ENCODE results near the gene ANKS3. TPM values are rescaled to one million over a fixed set of nuclear protein-coding genes. Genes with fewer than 3 reads are reported as not detected.

The ANKS3 gene
- total and polyA plus RNA-seq, 7 donors = 5.2 to 15.0 (median 9.1) TPM

DNA sequence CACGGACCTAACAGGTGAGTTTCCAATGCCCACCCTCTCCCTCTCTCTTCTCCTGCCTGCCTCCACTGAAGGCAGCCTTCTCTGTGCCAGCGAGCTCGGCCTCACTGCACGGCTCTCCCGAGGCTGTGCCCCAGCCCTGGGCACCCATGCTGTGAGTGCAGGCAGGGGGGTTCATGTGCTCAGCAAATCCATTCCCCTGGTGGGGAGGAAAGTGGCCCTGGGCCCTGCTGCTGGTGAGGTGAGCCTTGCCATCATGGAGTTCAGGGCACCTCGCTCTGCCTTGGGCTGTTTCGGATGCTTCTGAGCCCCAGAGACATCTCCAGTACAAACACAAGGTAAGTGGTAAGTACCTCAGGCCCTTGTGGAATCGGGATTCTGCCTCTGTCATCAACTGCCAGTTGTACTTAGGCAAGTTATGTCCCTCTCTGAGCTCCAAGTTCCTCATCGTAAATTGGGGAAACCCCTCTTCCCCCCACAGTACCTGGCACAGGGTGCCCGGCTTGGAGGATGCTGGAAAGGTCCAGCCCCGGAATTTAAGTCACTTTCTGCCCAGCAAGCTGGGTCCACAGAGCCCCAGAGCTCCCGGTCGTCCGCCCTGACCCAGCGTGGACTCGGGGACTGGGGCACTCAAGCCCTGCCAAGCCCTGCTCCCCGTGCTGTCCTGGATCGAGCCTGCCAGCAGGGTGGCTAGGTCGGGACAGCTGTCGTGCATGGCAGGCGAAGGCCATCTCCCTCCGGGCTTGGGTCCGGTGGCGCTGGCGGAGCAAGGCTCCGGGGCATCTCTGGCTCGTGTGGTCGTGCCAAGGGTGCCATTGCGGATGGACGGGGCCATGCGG, 41.4 kb downstream of the ANKS3 start:
- Histone ChIP-seq H3K9me3 (no peaks in the 10 kb centered on the region), H3K36me3 (ENCODE audit: insufficient read depth in 1 of 2, low read depth in 1 of 2) (peaks cover 0 to 40% of the 10 kb centered on the region in 2 donors), H3K4me1 (peaks cover 19% of the 10 kb centered on the region), H3K27me3 (ENCODE audit: insufficient read depth in 3 of 3, low read length in 2 of 3) (no peaks in the 10 kb centered on the region), H3K4me3 (peak overlapping the region; percentile 92), H3K27ac (peak overlapping the region; percentile 51)
- intact Hi-C loops (cut with DNase I) = loop anchor here in 1 of 2 donors (10.0 kb wide), 1 partner anchor 262 kb away; the partner anchor contains the start of gene SEC14L5
- TF ChIP-seq, protein P1, sequence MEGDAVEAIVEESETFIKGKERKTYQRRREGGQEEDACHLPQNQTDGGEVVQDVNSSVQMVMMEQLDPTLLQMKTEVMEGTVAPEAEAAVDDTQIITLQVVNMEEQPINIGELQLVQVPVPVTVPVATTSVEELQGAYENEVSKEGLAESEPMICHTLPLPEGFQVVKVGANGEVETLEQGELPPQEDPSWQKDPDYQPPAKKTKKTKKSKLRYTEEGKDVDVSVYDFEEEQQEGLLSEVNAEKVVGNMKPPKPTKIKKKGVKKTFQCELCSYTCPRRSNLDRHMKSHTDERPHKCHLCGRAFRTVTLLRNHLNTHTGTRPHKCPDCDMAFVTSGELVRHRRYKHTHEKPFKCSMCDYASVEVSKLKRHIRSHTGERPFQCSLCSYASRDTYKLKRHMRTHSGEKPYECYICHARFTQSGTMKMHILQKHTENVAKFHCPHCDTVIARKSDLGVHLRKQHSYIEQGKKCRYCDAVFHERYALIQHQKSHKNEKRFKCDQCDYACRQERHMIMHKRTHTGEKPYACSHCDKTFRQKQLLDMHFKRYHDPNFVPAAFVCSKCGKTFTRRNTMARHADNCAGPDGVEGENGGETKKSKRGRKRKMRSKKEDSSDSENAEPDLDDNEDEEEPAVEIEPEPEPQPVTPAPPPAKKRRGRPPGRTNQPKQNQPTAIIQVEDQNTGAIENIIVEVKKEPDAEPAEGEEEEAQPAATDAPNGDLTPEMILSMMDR (IDR thresholded peaks at IDR 0.05) = no peak
- peak in 1 of 2 donors; percentile 54 for DNase-seq
- ATAC-seq = peak; percentile 5 to 9 (median 6)
- 12 to 16% (median 14%) methylated on average over 31 of the region's 31 CpGs for WGBS, 3 donors

DNA sequence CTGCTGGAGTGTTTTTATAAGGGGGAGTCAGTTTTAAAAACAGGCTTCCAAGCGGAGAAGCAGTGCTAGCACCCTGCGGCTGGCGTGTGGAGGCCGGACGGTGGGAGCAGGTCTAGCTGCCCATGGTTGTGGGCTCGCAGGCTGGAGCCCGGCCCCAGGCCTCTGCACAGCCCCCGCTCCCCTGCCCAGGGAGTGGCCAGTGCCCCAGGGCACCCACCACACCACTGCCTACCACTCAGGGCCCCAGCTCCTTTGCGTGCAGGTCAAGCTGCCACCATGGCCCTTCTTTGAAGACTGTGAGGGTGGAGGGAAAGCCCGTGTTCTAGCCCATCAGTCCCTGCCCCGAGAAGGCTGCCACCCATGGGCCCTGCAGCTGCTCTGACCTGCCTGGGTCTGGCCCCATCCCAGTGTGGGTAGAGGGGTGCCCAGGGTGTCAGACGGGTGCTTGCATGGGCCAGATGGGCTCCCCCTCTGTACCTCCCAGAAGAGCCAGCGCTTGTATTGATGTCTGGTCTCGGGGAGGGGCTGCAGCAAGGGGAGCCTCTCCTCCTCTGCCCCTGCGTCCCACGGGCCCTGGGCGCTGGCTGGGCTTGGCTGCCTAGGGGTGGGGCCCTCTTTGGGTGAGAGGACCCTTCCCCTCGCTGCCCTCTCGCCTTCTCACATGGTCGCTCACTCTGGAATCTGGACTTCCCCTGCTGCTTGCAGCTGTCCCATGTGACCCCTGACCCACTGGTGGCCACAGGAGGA, 42.2 kb downstream of the ANKS3 start:
- ATAC-seq (no peak), DNase-seq (peak in 1 of 2 donors; percentile 55)
- H3K4me1 ChIP-seq = peaks cover 21% of the 10 kb centered on the region
- intact Hi-C loops (cut with DNase I) = loop anchor here in 1 of 2 donors (10.0 kb wide), 1 partner anchor 263 kb away; the partner anchor contains the start of gene SEC14L5
- no peaks in the 10 kb centered on the region for H3K9me3 ChIP-seq
- peaks cover 0 to 34% of the 10 kb centered on the region in 2 donors for H3K36me3 ChIP-seq (ENCODE audit: insufficient read depth in 1 of 2, low read depth in 1 of 2)
- WGBS, 3 donors = 73 to 82% (median 76%) methylated on average over 17 to 20 of the region's 20 CpGs
- peak overlapping the region; percentile 51 for H3K27ac ChIP-seq
- TF ChIP-seq, protein P1 (IDR thresholded peaks at IDR 0.05) = no peak
- no peaks in the 10 kb centered on the region for H3K27me3 ChIP-seq (ENCODE audit: insufficient read depth in 3 of 3, low read length in 2 of 3)
- no peak overlapping the region for H3K4me3 ChIP-seq

DNA sequence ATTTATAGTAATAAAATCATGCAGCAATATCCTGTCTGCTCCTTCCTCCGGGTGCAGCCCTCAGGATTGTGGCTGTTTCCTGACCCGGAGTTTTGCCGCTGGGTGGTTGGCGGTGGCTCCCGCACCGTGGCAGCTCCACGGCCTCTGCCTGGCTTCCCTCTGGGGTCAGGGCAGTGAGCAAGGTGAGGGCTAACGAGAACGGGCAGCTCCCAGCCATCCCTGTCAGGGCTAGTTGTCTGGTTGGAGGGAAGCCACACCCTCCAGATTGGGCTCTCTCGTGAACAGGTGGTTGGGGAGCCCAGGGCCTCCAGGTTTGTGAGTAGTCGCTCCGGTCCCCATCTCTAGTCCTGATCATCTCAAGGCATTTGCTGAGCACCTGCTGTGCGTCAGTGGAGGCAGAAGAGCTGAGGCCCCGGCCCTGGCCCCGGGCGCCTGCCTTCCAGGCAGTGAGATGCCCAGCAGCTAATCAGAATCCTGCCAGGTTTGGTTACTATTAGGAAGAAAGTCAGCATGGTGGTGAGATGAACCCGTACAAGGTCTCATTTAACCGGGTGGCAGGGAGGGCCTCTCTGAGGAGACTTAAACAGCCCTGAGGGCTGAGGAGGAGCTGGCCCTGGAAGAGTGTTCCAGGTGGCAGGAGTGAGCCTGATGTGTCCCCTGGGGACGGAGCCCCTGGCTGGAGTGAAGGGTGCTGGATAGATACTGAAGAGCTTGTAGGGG, 43.0 kb downstream of the ANKS3 start:
- TF ChIP-seq, protein P1 (IDR thresholded peaks at IDR 0.05) = no peak
- peaks cover 21% of the 10 kb centered on the region for H3K4me1 ChIP-seq
- H3K27me3 ChIP-seq (ENCODE audit: insufficient read depth in 3 of 3, low read length in 2 of 3) = no peaks in the 10 kb centered on the region
- no peak overlapping the region for H3K27ac ChIP-seq
- 67 to 76% (median 75%) methylated on average over 19 of the region's 19 CpGs for WGBS, 3 donors
- H3K9me3 ChIP-seq = no peaks in the 10 kb centered on the region
- H3K4me3 ChIP-seq = no peak overlapping the region
- ATAC-seq (no peak), DNase-seq (peak in 1 of 2 donors; percentile 43)
- intact Hi-C loops (cut with DNase I) = loop anchor here in 1 of 2 donors (10.0 kb wide), 1 partner anchor 264 kb away; the partner anchor contains the start of gene SEC14L5
- H3K36me3 ChIP-seq (ENCODE audit: insufficient read depth in 1 of 2, low read depth in 1 of 2) = peaks cover 0 to 34% of the 10 kb centered on the region in 2 donors

DNA sequence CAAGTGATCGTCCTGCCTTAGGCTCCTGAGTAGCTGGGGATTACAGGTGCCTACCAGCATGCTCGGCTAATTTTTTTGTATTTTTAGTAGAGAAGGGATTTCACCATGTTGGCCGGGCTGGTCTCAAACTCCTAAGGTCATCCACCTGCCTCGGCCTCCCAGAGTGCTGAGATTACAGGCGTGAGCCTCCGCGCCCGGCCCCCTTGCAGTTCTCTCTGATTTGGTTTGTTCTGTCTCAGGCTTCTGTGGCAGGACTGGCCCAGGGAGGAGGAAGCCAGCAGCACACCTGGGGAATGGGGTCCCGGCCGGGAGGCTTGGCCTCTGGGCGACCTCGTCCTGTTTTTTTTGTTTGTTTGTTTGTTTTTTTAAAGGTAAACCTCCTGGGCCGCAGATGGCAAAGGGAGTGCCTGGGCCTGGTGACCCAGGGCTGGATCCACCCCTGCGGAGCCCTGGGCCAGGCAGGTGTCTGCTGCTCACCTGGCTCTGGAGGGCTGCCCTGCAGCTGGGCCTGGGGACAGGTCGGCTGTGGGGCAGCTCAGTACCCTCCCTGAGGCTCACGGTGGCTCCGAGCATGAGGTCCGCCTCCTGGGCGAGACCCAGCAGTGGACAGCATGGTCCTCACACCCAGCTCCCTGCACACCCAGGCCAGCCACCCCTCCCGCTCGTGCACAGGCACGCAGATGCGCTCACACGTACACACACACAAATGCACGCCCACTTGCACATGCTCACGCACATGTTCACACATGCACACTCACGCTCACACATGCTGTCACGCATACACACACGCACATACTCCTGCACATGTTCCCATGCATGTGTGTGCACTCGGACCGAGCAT, 44.0 kb downstream of the ANKS3 start:
- DNase-seq (peak in 1 of 2 donors; percentile 62), ATAC-seq (no peak)
- intact Hi-C loops (cut with DNase I) = loop anchor here in 1 of 2 donors (10.0 kb wide), 1 partner anchor 265 kb away; the partner anchor contains the start of gene SEC14L5
- Histone ChIP-seq H3K4me1 (peaks cover 24% of the 10 kb centered on the region), H3K27me3 (ENCODE audit: insufficient read depth in 3 of 3, low read length in 2 of 3) (no peaks in the 10 kb centered on the region), H3K9me3 (no peaks in the 10 kb centered on the region), H3K4me3 (no peak overlapping the region), H3K27ac (no peak overlapping the region), H3K36me3 (ENCODE audit: insufficient read depth in 1 of 2, low read depth in 1 of 2) (peaks cover 0 to 31% of the 10 kb centered on the region in 2 donors)
- TF ChIP-seq, protein P1 (IDR thresholded peaks at IDR 0.05) = no peak
- WGBS, 3 donors = 84 to 86% (median 85%) methylated on average over 31 of the region's 31 CpGs

Measured in psoas muscle (tissue), 8 donors.